CD4-positive, alpha-beta T cell treated with Interleukin-15 for 1 hour (primary cell): ENCODE data around the gene MBP.
"Not testable (repeated sequence)": the region's sequence is repeated elsewhere in the genome, so short reads cannot be mapped to it uniquely, and the experiment has no call there.

ENCODE experiments used
- DNase-seq: peaks from one replicate; pipeline ENCODE4 v3.0.0-alpha.2; 2020

The MBP gene

GRCh38 chr18:76982038-76982437 is 150.5 kb downstream of the MBP start:
- DNase-seq: no peak

- DNase-seq: no peak
Observed at GRCh38 chr18:76981396-76981968, 151.1 kb downstream of the MBP start.

GRCh38 chr18:76980663-76981395 is 151.8 kb downstream of the MBP start:
- no peak for DNase-seq

- DNase-seq: no peak
Observed at GRCh38 chr18:76979906-76980305, 152.7 kb downstream of the MBP start.

GRCh38 chr18:76979111-76979751 is 153.4 kb downstream of the MBP start:
- DNase-seq: no peak

GRCh38 chr18:76978616-76979015 is 154.0 kb downstream of the MBP start:
- no peak for DNase-seq

- no peak for DNase-seq
Observed at GRCh38 chr18:76977684-76978232, 154.8 kb downstream of the MBP start.

- no peak for DNase-seq
Observed at GRCh38 chr18:76977108-76977621, 155.4 kb downstream of the MBP start.

GRCh38 chr18:76975577-76976110 is 156.9 kb downstream of the MBP start:
- no peak for DNase-seq

- DNase-seq: no peak
Observed at GRCh38 chr18:76974386-76974785, 158.2 kb downstream of the MBP start.

- no peak for DNase-seq
Observed at GRCh38 chr18:76973520-76974266, 158.9 kb downstream of the MBP start.

GRCh38 chr18:76972846-76973519 is 159.6 kb downstream of the MBP start:
- no peak for DNase-seq

GRCh38 chr18:76972241-76972640 is 160.3 kb downstream of the MBP start:
- DNase-seq: no peak

- DNase-seq: no peak
Observed at GRCh38 chr18:76970770-76971559, 161.6 kb downstream of the MBP start.

GRCh38 chr18:76967721-76968472 is 164.7 kb downstream of the MBP start:
- DNase-seq: no peak

- not testable (repeated sequence) for DNase-seq
Observed at GRCh38 chr18:76967299-76967698, 165.3 kb downstream of the MBP start.

- peak; percentile 81 for DNase-seq
Observed at GRCh38 chr18:76965555-76966151, 166.9 kb downstream of the MBP start.

- DNase-seq: no peak
Observed at GRCh38 chr18:76963936-76964335, 168.6 kb downstream of the MBP start.

- DNase-seq: no peak
Observed at GRCh38 chr18:76962851-76963250, 169.7 kb downstream of the MBP start.

GRCh38 chr18:76960528-76961035 is 172.0 kb downstream of the MBP start:
- no peak for DNase-seq
